ENCODE results near the gene CYP1A2.
A peak's percentile ranks its signal among the peaks of the same experiment; 100 is the strongest.

Gene CYP1A2

DNA sequence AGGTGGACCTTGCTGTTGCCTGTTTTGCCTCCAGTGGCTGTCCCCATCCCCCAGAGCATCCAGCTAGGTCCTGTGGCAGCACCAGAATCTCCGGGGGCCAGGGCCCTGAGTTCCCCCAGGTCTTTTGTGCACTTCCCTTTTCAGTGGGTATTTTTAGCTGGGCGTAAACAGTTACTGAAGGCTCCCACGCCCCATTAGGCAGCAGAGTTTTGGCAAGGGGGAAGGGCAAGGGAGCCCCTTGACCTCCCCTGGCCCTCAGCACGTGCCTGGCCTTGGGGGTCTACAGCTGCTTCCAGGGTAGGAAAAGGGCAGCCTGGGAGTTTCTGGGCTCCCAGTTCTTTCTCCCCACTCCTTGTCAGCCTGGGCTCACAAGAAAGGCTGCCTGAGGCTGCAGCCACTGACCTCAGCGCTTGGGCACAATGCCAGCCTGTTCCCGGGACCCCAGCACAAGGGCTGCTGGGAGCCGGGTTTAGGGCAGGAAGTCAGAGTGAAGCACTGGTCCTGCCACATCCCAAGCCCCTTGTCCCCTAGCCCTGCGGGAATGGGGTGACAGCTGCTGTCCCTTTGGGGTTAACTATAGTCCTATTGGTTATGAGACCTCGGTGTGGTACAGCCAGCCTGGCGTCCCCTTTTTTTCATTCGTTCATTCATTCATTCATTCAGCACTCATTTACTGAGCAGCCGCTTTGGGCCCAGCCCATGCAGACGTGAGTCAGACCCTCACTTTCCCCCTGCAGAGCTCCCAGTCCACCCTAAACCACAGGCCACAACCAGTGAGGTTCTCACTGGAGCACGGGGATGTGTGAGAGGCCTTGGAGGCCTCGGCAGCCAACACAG is 41.7 kb downstream of the CYP1A2 start:
- peak; percentile 75 for DNase-seq

GRCh38 chr15:74791007-74791406 is 42.4 kb downstream of the CYP1A2 start:
- no peak for DNase-seq

- DNase-seq: no peak
These were observed 43.0 kb downstream of the CYP1A2 start for GRCh38 chr15:74791667-74792066.

- no peak for DNase-seq
These were observed 43.8 kb downstream of the CYP1A2 start for GRCh38 chr15:74792227-74793016.

GRCh38 chr15:74793135-74794028 is 44.7 kb downstream of the CYP1A2 start:
- no peak for DNase-seq

DNA sequence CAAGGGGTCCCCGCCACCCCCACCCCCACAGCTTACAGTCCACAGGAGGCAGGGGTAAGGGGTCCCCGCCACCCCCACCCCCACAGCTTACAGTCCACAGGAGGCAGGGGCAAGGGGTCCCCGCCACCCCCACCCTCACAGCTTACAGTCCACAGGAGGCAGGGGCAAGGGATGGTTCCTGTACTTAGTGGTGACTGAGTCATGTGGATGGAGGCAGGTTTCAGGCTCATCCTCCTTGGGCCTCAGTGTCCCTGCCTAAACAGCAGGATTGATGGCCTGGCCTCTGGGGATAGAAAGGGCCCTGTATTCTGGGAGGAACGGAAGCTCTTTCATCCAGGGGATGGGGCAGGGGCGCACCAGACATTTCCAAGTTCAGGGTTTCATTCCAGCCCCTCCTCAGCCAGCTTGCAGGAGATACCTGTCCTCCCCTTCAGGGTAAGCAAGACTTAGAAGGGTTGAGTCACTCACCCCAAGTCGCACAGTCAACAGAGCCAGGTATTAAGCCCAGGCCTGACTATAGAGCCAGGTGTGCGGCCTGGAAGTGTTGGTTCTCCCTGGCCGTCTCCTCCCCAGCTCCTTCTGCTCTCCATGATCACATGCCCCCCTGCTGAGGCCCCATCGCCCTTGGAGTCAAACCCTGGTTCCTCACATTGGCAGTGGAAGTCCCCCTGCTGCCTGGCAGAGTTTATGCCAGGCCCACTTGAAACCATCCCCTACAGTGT is 45.8 kb downstream of the CYP1A2 start:
- DNase-seq: no peak

GRCh38 chr15:74794970-74795349 is 46.3 kb downstream of the CYP1A2 start:
- no peak for DNase-seq

DNA sequence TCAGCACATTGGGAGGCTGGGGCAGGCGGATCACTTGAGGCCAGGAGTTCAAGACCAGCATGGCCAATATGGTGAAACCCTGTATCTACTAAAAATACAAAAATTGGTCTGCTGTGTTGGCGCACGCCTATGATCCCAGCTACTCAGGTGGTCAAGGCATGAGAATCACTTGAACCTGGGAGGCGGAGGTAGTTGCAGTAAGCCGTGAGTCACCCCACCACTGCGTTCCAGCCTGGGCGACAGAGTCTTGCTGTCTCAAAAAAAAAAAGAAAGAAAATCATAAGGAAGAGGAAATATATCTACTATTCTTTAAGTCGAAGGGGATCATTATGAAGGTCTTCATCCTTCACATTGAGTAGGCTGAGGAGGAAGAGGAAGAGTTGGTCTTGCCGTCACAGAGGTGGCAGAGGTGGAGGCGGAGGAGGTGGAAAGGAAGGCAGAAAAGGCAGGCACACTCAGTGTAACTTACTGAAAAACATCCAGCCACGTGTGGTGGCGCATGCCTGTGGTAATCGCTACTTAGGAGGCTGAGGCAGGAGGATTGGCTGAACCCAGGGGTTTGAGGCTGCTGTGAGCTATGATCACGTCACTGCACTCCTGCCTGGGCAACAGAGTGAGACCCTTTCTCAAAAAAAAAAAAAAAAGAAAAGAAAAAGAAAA is 47.5 kb downstream of the CYP1A2 start:
- DNase-seq: no peak

GRCh38 chr15:74798388-74799254 is 50.0 kb downstream of the CYP1A2 start:
- no peak for DNase-seq

GRCh38 chr15:74799255-74799855 is 50.7 kb downstream of the CYP1A2 start:
- DNase-seq: no peak

GRCh38 chr15:74799856-74800558 is 51.4 kb downstream of the CYP1A2 start:
- peak; percentile 42 for DNase-seq

- no peak for DNase-seq
These were observed 52.0 kb downstream of the CYP1A2 start for GRCh38 chr15:74800559-74801094.

- no peak for DNase-seq
These were observed 52.8 kb downstream of the CYP1A2 start for GRCh38 chr15:74801311-74801997.

DNA sequence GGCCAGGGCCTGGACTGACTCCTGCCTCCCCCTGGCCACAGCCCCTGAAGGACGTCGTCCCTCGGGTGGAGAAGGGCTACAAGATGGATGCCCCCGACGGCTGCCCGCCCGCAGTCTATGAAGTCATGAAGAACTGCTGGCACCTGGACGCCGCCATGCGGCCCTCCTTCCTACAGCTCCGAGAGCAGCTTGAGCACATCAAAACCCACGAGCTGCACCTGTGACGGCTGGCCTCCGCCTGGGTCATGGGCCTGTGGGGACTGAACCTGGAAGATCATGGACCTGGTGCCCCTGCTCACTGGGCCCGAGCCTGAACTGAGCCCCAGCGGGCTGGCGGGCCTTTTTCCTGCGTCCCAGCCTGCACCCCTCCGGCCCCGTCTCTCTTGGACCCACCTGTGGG is 53.6 kb downstream of the CYP1A2 start:
- no peak for DNase-seq

DNA sequence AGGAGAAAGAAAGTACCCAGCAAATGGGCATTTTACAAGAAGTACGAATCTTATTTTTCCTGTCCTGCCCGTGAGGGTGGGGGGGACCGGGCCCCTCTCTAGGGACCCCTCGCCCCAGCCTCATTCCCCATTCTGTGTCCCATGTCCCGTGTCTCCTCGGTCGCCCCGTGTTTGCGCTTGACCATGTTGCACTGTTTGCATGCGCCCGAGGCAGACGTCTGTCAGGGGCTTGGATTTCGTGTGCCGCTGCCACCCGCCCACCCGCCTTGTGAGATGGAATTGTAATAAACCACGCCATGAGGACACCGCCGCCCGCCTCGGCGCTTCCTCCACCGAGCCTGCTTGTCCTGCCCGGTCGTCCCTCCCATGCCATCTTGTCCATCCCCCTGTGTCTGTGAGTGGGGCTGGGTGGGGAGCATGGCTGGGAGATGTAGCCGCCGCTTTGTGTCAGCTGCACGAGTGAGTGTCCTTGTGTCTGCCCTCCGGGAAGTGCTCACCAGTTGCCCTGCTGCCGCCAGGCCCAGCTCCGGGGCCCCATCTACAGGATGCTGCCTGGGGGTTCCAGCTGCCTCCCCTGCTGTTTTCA is 54.3 kb downstream of the CYP1A2 start:
- DNase-seq: no peak

GRCh38 chr15:74804935-74805334 is 56.3 kb downstream of the CYP1A2 start:
- DNase-seq: no peak
